ENCODE measurements around the gene HOXA4. TPM values are rescaled to one million over a fixed set of nuclear protein-coding genes. Genes with fewer than 3 reads are reported as not detected.

The HOXA4 gene
- total RNA-seq, 1 donor from 2014 or later = 0.98 TPM

DNA sequence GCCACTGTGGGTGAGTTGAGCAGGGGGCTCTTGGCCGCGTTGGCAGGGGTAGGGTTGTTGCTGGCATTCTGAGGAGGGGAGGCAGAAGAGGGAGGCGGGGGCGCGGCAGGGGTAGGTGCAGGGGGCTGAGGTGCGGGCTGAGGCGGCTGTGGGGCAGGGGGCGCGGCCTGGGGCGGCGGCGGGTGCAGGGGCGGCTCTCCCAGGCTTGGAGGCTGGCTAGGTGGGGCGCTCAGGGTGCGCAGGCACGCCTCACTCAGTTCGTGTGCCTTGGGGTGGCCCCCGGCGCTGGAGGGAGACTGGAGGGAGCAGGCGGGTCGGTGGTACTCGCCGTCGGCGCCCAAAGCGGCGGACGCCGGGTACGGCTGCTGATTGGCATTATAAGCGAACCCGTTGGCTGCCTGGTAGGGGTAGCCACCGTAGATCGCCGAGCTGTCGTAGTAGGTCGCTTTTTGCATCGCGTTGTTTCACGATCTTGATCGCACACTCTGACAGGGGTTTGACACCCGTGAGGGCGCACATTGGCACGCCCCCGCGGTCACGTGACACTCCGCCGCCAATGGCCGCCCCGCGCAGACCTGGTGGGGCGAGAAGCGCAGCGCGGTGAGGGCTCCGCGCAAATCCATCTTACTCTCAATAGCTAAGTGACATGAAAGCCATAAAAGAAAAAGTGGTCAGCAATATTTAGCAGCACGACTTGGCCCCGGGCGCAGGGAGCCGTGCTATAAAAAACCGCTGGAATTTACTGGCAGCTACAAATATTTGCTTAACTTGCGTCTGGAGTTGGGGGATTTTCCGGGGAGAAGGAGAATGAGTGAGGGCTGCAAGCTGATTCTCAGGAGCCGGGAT lies 20.1 kb downstream of the HOXA4 start:
- no peak for DNase-seq (ENCODE audit: extremely low spot score in 2 of 2)
- intact Hi-C loops (cut with DNase I) = no loop called here
- H3K4me1 ChIP-seq = peaks cover 9% of the 10 kb centered on the region
- no peak overlapping the region for H3K27ac ChIP-seq
- peak overlapping the region; percentile 4 to 18 for H3K4me3 ChIP-seq
- TF ChIP-seq, protein P1, sequence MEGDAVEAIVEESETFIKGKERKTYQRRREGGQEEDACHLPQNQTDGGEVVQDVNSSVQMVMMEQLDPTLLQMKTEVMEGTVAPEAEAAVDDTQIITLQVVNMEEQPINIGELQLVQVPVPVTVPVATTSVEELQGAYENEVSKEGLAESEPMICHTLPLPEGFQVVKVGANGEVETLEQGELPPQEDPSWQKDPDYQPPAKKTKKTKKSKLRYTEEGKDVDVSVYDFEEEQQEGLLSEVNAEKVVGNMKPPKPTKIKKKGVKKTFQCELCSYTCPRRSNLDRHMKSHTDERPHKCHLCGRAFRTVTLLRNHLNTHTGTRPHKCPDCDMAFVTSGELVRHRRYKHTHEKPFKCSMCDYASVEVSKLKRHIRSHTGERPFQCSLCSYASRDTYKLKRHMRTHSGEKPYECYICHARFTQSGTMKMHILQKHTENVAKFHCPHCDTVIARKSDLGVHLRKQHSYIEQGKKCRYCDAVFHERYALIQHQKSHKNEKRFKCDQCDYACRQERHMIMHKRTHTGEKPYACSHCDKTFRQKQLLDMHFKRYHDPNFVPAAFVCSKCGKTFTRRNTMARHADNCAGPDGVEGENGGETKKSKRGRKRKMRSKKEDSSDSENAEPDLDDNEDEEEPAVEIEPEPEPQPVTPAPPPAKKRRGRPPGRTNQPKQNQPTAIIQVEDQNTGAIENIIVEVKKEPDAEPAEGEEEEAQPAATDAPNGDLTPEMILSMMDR (IDR thresholded peaks at IDR 0.05) = no peak
- H3K36me3 ChIP-seq = no peaks in the 10 kb centered on the region
- H3K27me3 ChIP-seq = no peaks in the 10 kb centered on the region
- no peaks in the 10 kb centered on the region for H3K9me3 ChIP-seq

- no peak for TF ChIP-seq POLR2AphosphoS5 (IDR thresholded peaks at IDR 0.05; ENCODE audit: insufficient read depth in 1 of 2, low read depth in 1 of 2)
- no peak for TF ChIP-seq POLR2A (IDR thresholded peaks at IDR 0.05)
- Histone ChIP-seq H3K4me3 (no peak overlapping the region), H3K27ac (no peak overlapping the region), H3K4me1 (peaks cover 7% of the 10 kb centered on the region), H3K36me3 (no peaks in the 10 kb centered on the region), H3K9me3 (no peaks in the 10 kb centered on the region), H3K27me3 (no peaks in the 10 kb centered on the region)
- intact Hi-C loops (cut with DNase I) = no loop called here
- DNase-seq (ENCODE audit: extremely low spot score in 2 of 2) = no peak
Measured at GRCh38 chr7:27109466-27110185, 20.9 kb downstream of the HOXA4 start.

DNA sequence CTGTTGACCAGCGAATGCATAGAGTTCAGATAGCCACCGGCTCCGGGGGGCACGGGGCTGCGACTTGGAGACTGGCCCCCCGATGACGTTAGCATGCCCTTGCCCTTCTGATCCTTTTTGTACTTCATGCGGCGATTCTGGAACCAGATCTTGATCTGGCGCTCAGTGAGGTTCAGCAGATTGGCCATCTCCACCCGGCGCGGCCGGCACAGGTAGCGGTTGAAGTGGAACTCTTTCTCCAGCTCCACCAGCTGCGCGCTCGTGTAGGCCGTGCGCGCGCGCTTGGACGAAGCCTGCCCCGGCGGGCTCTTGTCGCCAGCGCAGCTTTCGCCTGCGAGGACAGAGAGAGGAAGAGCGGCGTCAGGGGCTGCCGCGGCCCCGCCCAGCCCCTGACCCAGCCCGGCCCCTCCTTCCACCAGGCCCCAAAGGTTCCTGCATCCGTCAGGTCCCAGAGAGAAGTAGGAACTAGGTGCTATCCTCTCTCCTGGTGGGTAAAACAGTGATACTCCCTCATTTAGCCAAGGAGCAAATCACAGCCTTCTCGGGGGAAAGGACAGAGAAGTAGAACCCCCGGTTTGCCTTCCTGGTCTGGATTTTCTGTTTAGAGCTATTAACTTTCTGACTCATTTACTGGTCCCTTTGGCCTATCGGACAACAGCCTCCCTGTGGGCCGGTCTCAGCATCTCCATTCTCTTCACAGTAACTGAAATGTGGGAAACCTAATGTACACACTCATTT lies 22.0 kb downstream of the HOXA4 start:
- H3K27ac ChIP-seq = peak overlapping the region; percentile 51
- TF ChIP-seq POLR2AphosphoS5 (IDR thresholded peaks at IDR 0.05; ENCODE audit: insufficient read depth in 1 of 2, low read depth in 1 of 2) = peak; percentile 7 to 48
- TF ChIP-seq POLR2A (IDR thresholded peaks at IDR 0.05) = no peak
- no peaks in the 10 kb centered on the region for H3K9me3 ChIP-seq
- DNase-seq (ENCODE audit: extremely low spot score in 2 of 2) = no peak
- intact Hi-C loops (cut with DNase I) = no loop called here
- H3K4me1 ChIP-seq = no peaks in the 10 kb centered on the region
- no peaks in the 10 kb centered on the region for H3K27me3 ChIP-seq
- peak overlapping the region; percentile 1 to 16 for H3K4me3 ChIP-seq
- no peaks in the 10 kb centered on the region for H3K36me3 ChIP-seq

GRCh38 chr7:27107391-27108381 lies 22.9 kb downstream of the HOXA4 start:
- no peak for DNase-seq (ENCODE audit: extremely low spot score in 2 of 2)
- H3K4me1 ChIP-seq = no peaks in the 10 kb centered on the region
- peak overlapping the region; percentile 51 for H3K27ac ChIP-seq
- TF ChIP-seq POLR2AphosphoS5 (IDR thresholded peaks at IDR 0.05; ENCODE audit: insufficient read depth in 1 of 2, low read depth in 1 of 2) (no peak), POLR2A (IDR thresholded peaks at IDR 0.05) (no peak)
- TF ChIP-seq, protein P1 (IDR thresholded peaks at IDR 0.05) = no peak
- intact Hi-C loops (cut with DNase I) = no loop called here
- peak overlapping the region; percentile 1 to 16 for H3K4me3 ChIP-seq
- H3K27me3 ChIP-seq = no peaks in the 10 kb centered on the region
- no peaks in the 10 kb centered on the region for H3K36me3 ChIP-seq
- H3K9me3 ChIP-seq = no peaks in the 10 kb centered on the region

- no peaks in the 10 kb centered on the region for H3K27me3 ChIP-seq
- no peaks in the 10 kb centered on the region for H3K36me3 ChIP-seq
- no peak for TF ChIP-seq POLR2AphosphoS5 (IDR thresholded peaks at IDR 0.05; ENCODE audit: insufficient read depth in 1 of 2, low read depth in 1 of 2)
- no peak for TF ChIP-seq POLR2A (IDR thresholded peaks at IDR 0.05)
- TF ChIP-seq, protein P1 (IDR thresholded peaks at IDR 0.05) = no peak
- H3K27ac ChIP-seq = peak overlapping the region; percentile 66
- H3K4me1 ChIP-seq = no peaks in the 10 kb centered on the region
- peak overlapping the region; percentile 1 to 29 for H3K4me3 ChIP-seq
- no peak for DNase-seq (ENCODE audit: extremely low spot score in 2 of 2)
- intact Hi-C loops (cut with DNase I) = no loop called here
- no peaks in the 10 kb centered on the region for H3K9me3 ChIP-seq
Measured at GRCh38 chr7:27106901-27107240, 23.7 kb downstream of the HOXA4 start.
